HG02840 (cell line): Measurements from ENCODE around the gene ZDHHC21.

Experiments
- ATAC-seq: cut with Tn5 transposase; IDR thresholded peaks from one replicate; pipeline ENCODE4 v1.9.1; 2021; ENCODE audit warnings: mild to moderate bottlenecking, moderate library complexity, moderate number of reproducible peaks; ENCODE audit not compliant: unreplicated experiment, low FRiP score

Gene ZDHHC21, protein sequence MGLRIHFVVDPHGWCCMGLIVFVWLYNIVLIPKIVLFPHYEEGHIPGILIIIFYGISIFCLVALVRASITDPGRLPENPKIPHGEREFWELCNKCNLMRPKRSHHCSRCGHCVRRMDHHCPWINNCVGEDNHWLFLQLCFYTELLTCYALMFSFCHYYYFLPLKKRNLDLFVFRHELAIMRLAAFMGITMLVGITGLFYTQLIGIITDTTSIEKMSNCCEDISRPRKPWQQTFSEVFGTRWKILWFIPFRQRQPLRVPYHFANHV

DNA sequence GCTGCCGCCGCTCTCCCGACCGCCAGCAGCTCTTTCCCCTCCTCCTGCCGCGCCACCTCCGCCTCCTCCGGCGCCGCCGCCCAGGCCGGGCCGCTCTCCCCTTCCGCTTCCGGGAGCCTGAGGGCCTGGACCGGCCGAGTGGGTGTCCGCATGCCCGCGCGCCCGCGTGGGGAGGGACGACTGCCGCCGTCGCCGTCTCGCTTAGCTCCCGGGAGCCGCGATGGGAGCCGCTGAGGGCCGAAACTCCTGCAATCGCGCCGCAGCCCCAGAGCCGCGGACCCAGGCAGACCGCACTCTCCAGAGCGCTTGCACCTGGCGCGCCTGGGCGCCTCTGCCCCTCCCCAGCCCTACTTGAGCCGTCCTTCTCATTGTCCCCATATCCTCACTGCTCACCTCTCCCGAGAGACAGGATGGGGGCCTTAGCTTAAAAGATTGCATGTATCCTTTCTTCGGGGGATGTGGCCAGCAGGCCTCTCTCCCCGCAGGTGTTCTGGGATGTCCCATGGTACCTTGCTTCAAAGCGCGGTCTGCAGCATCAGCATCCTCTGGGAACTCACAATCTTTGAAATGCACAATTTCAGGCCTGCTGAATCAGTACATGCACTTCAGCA is at the start of gene ZDHHC21:
Gene ZDHHC21, minus strand, starts transcription at position 182 of the 611 bp plus-strand sequence. CDS start 19,092 bp downstream, outside the sequence.
- peak; percentile 83 for ATAC-seq

DNA sequence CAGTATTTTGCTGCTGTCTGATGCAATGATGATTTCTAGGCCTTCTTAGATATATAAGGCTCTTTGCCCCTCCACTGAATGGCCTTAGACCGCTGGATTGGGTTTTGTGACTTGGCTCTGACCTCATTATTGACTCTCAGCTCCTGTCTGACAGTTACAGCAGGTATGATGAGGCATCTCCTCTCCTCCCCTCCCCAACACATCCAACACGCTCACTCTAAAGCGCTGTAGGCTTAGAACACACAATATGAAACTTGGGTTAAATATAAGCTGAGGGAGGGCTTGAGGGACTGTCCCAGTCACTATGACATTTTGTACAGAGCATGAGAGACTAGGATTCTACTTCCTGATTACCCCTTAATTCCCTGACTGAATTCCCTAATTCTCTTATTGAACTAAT is 48.1 kb upstream of the ZDHHC21 start:
- ATAC-seq: peak; percentile 95

DNA sequence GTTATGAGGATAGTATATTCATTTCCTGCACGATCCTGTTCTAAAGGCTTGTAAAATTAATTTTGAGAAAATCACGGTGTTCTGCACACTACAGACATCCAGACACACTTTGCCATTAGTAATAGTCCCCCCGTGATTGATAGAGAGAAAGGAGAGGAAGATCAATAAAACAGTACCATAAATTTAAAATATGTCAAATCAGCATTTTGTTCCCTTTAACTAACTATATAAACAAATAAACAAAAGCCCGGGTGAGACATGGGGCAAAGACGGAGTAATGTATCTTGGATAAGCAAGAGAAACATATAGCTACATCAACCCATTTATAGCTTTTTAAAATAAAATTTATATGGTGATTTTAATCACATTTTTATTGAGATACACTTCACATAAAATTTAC is 39.9 kb upstream of the ZDHHC21 start:
- no peak for ATAC-seq

DNA sequence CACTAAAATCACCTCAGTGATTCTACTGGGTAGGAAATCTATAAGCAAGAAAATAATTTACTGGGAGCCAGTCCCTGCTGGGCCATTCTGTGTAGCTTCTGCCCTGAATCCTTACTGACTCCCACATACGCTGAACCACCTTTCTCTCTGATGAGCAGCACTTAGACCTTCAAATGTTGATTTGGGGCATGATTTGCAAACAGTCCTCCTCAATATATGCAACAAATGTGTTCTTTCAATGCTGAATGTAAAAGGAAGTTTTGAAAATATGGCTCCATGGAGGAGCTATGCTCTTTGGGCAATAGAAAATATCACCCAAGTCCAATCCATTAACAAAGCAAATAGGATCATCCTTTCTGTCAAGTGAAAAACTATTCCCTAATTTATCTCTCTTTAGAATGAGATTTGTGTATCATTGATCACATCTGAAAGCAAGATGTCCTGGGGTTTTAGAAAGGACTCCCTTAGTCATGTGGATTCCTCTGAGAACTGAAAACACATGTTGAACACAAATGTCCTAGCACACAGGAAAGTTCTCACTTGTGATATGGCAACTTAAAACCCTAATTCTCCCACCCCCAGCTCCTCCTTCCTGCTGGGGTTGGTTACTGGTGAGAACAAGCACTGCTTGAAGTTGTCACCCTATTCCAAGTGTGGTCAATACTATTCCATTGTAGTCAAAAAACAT is 38.2 kb upstream of the ZDHHC21 start:
- ATAC-seq: no peak

DNA sequence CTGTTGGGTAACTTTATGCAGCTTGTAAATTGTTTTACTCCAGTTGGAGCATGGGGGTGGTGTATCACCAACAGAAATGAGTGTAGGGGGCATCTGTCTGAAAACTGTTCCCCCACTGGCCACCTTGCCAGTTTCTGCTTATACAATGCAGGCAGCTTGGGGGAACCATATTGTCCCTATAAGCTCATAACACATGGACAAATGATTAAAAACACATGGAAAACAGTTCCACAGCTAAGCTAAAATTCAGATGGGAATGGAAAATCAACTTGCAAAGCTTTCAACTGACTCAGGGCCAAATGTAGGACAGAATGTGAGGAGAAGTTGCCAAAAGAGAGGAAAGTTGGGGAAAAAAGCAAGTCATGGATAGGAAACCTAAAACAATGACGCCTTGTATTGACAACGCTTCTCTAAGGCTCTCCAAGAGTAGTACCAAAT is 37.2 kb upstream of the ZDHHC21 start:
- ATAC-seq: no peak

DNA sequence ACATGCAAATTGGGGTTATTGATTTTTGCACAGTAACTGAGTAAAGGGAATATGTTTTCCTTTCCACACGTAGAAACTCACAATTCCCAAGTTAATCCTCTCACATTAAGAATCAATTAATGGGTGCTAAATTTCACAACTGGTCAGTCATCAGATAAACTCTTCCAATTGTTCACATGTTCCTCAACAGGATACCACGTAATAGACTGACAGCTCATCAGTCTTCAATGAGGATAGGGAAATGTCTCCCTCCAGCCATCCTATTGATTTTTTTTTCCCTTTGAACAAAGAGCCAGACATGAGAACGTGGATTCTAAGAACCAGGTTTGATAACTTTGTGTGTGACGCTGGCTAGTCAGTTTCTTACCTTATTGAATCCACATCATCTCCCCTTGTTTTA is 30.1 kb upstream of the ZDHHC21 start:
- ATAC-seq: no peak

DNA sequence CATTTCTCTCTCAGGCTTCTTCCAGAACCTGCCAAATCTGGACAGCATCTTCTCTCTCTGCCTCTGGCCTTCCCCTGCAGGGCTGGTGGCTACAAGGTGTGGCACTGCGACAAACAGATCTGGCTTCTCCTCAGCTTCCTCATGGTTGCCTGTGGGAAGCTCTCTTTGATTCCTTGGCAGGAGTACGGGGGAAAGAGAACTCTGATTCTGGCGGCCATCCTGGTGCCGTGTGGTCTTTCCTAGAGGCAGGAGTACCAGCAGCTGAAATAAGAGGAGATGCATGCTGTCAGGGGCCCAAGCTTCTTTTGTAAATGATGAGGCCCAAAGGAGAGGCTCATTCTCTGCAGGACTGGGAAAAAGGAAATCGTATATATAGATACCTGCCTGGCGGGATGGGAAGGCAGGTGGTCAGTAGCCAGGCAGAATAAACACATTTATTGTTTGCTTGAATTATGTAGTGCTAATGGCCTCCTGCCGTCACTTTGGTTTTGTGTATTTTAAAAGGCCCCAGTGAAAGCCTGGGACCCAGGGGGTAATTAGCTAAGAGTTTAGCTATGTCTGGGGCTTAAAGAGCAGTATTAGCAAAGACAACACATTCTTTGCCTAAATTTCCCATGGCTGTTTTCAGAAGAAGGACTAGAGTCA is 29.3 kb upstream of the ZDHHC21 start, which contains the start of gene CER1:
Gene CER1, minus strand, starts transcription at position 343 of the 645 bp plus-strand sequence. Its CDS starts 61 bp downstream, at position 282.
- no peak for ATAC-seq

DNA sequence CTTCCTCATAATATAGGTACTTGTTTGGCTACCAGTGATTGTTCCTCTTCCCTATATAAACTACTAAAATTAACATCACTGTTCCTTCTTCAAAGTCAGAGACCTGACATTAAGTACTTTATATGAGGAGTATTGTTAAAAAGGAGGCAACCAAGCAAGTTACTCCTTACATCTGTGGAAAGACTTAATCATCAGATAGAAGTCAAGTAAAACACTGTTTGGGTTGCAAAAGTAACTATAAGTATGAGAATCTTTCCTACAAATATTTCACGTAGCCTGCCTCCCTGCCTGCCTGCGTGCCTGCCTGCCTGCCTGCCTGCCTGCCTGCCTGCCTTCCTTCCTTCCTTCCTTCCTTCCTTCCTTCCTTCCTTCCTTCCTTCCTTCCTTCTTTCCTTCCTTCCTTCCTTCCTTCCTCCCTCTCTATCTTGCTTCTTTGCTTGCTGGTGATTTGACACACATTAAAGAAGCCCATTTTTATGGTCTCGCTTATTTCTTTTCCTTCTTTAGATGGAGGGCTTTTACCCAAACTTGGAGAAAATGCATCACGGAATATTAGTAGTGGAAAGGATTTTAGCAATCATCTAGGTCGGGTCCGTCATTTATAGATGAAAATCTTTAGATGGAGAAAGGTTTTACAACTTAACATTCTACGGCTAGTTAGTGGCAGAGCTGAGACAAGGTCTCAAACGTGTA is 26.1 kb upstream of the ZDHHC21 start:
- no peak for ATAC-seq

DNA sequence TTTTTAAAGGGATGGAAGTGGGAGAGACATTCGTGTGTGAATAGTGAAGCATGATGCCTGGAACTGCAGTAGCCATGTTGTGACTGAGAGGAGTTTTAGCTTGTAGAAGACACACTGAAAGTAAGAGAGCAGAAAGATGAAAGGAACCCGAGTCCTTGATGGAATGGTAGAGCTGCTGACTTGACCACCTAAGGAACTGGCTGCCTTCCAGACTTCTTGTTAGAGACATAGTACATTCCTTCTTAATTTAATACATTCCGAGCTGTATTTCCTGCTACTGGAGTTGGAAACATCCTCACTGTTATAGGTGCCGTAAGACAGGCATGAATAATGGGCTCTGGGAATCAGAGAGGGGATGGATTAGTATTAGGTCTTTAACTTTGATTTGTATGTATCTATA is 21.9 kb upstream of the ZDHHC21 start:
- ATAC-seq: no peak

DNA sequence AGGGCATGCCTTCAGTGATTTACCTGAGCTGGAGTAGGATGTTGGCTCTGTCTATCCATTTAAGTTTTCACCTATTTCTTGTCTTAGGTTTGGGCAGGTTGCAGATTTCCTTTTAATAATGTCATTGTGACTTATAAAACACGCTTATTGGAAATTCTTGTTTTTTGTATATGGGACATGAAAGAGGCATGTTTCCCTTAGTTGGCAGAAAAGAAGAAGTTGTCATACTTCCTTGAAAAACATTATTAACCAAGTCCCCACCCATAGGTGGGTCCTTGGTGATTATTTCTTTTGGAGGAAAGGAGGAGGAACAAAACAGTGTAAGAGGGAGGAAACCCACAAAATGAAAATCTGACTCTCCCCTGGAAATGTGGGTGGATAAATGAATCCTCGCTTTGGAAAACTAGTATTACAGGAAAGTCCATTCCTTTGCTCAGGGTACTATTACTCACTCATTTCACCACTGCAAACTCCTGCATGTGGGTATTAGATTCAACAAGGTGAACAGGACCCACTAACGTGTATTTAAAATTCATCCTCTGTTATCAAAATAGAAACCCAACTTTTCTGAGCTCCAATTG is 20.0 kb upstream of the ZDHHC21 start:
- no peak for ATAC-seq

DNA sequence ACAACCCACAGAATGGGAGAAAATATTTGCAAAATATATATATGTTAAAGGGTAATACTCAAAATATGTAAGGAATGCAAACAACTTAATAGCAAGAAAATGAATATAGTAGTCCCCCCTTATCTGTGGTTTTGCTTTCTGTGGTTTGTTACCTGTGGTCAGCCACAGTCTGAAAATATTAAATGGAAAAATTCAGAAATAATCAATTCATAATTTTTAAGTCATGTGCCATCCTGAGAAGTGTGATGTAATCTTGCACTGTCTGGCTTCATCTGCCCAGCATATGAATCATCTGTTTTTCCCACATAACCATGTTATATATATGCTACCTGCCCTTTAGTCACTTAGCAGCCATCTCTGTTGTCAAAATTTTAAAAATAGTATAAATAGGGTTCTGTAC is 17.6 kb upstream of the ZDHHC21 start:
- no peak for ATAC-seq

DNA sequence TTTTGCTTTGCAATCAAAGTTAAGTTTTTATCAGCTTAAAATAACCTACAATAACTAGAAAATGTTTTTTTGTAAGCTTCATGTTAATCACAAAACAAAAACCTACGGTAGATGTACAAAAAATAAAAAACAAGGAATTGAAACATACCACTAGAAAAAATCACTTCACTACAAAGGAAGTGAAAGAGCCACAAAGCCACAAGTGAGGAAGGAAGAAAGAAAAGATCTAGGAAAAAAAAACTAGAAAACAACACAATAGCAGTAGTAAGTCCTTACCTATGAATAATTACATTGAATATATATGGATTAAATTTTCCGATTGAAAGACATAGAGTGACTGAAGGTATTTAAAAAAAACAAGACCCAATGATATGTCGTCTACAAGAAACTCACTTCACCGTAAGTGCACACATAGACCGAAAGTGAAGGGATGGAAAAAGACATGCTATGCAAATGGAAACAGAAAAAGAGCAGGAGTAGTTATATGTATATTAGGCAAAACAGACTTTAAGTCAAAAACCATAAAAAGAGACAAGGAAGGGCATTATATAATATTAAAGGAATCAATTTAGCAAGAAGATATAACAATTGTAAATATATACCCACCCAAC is 13.4 kb upstream of the ZDHHC21 start:
- ATAC-seq: peak; percentile 76

DNA sequence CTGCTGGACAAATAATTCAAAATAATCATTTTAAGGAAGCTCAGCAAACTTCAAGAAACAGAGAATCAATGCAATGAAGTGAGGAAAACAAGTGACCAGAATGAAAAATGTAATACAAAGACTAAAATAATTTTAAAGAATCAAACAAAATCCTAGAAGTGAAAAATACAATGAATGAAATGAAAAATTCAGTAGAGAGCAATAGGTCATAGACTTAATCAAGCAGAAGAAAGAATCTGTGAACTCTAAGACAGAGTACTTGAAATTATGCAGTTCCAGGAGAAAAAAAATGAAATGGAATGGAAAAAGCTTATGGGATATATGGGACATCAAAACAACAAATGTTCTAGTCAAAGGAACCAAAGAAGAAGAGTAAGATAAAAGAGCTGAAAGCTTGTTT is 11.8 kb upstream of the ZDHHC21 start:
- no peak for ATAC-seq

DNA sequence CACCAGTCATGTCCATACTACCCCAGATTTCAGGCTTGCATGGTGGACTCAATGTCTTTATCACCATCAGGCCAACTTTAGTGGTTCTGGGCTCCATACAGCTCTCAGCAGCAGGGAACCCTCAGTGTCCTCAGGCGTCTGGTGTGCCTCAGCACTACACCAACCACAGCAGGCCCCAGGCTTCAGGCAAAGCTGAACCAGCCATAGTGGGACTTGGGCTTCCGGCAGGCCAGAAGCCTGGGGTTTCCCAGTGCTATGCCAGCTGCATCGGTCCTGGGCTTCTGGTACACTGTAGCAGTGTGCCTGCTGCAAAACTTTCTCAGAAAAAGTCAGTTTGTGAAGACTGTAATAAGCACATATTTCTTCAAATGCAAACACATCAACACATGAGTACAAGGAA is 11.0 kb upstream of the ZDHHC21 start:
- ATAC-seq: no peak

DNA sequence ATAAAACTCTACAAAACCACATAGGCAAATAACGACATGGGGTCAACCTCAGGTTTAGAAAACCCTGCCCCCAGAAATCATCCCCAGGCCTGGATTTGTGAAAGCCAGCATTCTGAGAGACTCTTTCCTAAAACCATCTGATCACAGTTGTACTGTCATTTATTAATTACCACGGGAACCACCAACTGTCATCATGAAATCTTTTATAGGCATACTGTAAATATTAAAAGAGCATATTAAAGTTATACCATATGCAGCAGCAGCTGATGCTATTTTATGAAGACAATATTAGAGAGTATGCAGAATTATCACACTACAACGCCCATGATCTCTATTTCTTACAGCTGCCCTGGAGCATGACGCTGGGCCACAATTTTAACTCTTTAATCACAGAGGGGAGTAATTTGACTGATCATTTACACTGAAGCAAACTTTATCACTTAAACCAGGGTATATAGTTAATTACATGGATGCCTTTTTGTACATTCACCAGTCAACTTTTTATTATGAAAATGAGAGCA is 9.0 kb upstream of the ZDHHC21 start:
- ATAC-seq: no peak

DNA sequence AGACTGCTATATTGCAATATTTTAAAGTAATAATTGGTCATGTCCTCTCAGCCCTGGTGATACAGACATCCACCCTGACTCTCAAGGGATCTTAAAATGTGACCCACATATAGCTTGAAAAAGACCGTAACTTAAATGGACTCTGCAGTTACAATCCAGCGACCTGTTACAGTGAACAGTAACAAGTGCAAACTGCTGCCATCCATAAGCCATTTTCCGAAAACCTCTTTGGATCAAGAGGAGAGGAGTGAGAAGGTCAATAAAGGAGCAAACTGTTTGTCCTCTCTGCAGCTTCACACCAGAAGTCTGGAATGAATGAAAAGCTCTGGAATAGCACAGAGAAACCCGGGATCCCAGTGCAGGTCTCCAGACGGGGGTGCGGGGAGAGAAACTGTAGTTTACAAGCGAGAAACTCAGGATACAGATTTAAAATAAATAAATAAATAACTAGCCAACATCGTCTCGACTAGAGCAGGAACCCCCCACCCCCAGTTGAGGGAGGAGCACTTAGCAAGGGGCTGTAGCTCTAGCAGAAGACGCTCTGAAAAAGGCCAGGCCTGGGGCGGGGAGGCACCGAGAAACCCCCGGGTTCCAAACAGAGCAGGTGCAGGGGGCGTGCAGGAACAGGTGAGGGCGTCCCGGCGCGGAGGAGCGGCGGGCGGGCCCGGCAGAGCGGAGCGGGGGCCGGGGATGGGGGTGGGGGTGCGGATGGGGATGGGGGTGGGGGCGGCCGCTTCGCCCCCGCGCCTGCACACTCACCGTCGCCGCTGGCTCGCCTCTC is 572 bp downstream of the ZDHHC21 start:
- peak; percentile 40 for ATAC-seq

DNA sequence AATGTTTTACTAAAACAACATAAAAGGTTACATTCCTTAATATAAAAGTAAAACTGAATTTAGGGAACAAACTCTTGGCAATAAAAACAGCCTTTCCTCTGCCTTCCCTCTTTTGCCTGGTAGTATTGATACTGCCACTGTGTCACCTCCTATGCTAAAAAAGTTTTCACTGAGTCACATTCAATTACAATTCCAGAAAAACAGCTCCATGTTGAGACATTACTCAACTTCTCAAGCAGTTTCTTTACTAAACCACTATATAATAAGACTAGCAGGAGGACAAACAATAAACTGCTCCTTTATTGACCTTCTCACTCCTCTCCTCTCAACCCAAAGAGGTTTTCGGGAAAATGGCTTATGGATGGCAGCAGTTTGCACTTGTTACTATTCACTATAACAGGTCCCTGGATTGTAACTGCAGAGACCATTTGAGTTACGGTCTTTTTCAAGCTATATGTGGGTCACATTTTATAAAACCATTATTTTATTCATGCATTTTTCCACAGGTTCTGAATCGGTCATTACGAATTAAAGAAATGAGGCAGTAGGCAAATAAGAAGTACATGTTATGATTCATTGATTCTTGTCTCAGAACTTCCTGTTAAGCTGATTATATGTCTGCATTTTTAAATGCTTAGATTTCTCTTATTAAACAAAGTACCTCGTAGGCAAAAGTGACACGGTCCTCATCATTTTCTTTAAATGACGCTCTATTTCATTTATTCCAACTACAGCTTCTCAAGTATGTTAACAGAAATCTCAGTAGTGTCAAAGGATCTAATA is 2.1 kb downstream of the ZDHHC21 start:
- ATAC-seq: no peak
